Right forelimb (tissue), 1 donor: ENCODE data around the gene WFIKKN2.
A peak's percentile ranks its signal among the peaks of the same experiment; 100 is the strongest.

Experiments
- DNase-seq: peaks from one replicate; pipeline ENCODE4 v3.0.0-alpha.2; 2018

WFIKKN2 gene

DNA sequence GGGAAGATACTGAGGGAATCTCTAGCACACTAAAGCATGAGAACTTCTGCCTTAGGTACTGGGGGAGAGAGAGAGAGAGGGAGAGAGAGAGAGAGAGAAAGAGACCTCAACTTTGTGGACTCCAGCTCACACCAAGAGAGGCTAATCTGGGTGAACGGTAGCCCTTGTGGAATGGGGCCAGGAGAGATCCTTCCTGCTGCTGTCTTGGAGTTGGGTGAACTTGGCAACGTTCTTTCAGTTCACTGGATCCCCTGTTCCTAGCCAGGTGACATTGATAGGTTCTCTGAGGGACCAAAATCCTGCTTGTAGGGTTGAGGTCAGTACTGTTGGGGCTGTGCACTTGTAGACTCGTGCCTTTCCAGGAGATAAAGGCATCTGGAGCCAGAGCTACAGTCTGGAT is 26.5 kb upstream of the WFIKKN2 start:
- DNase-seq: no peak

DNA sequence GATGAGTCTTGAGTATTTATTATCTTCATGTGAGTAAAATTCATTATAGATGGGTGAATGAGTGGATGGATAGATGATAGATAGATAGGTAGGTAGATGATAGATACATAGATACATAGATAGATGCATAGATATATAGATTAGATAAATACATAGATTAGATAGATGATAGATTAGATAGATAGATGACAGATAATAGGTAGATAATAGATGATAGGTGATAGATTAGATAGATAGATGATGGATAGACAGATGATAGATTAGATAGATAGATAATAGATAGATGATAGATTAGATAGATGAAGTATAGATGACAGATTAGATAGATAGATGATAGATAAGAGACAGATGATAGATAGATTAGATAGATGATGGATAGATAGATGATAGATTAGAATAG is 21.8 kb upstream of the WFIKKN2 start:
- DNase-seq: no peak

DNA sequence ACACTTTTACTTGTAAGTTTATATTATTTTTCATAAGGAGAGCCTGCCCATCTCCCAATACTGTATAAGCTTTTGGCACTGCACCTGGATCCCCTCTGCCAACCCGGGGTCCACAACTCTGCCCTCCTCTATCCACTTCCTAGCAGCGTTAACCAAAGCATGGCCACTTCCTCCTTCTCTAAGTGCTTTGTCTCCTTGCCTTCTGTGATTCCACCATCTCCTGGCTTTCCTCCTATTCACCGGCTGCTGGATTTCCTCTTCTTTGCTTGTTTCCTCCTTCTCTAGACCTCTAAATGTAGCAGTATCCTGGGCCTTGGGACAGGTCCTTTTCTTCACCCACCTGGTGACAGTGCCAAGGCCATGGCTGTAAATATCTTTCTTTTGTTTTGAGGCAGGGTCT is 20.0 kb upstream of the WFIKKN2 start:
- DNase-seq: no peak

DNA sequence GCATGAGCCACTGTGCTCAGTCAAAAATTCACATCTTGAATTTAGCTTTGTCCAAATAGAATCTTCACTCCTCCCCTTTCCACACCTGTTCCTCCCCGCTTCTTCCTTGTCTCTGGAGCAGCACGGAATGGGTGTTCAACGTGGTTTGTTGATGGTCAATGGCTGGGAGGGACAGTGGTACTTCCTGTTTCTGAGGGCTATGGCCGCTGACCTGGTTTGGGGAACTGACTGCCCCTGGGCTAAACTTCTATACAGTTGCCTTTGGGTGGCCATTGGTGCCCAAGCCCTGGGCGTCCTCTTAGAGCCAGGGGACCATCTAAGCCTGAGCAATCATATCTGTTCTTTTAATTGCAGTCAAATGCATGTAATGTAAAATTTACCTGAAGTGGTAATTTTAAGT is 19.1 kb upstream of the WFIKKN2 start:
- DNase-seq: no peak

DNA sequence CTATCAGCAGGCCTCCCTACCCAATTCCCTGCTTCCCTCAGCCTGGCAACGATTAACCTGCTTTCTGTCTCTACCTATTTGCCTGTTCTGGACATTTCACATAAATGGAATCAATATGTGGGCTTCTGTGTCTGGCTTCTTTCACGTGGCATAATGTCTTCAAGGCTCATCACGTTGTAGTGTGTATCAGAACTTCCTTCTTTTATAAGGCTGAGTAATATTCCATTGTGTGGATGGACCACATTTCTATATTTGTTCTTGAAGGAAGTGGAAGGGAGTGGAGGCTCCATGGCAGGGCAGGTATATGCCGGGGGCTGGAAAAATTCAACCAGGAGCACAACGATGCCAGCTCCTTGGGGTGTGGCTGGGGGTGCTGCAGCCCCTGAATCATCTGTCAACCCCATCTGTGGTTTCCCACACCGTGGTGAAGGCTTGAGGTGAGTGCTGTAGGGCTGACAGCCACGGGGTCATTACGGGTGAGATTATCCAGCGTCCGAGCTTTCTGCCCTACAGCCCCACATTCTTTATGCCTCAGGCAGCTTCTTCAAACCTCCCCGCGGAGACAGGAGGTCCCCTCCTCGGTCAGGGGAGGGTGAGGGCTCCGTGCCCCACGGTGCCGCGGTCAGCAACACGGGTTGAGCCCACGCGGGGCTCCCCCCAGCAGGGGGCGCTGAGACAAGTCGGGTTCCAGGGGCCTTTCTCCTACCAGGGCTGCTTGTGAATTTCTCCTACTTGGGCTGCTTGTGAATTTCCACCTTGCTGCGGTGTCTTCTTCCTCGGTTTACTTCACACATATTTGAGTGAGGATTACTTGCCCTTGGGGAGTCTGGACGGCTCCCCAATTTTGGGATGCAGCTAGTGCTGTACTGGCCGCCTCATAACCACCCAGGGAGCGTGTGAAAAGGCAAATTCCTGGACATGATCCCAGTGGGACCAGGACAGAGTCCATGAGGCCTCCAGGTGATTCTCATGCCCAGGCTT is 18.3 kb upstream of the WFIKKN2 start:
- DNase-seq: peak; percentile 70

DNA sequence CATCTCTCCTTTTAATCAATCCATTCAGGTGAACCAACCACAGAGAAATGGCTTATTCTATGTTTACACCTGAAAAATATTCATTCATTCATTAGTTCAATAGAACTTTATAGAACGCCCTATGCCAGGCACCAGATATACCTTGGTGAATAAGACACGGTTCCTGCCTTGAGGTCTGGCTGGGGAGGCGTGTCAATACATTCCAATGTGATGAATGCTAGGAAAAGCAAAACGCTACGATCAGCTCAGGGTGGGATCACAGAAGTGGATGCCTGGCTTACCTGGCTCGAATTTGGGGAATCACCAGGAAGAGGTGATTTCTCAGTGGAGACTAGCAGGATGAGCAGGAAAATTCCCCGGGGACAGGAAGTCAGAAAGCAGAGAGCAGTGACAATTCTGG is 17.5 kb upstream of the WFIKKN2 start:
- DNase-seq: no peak

DNA sequence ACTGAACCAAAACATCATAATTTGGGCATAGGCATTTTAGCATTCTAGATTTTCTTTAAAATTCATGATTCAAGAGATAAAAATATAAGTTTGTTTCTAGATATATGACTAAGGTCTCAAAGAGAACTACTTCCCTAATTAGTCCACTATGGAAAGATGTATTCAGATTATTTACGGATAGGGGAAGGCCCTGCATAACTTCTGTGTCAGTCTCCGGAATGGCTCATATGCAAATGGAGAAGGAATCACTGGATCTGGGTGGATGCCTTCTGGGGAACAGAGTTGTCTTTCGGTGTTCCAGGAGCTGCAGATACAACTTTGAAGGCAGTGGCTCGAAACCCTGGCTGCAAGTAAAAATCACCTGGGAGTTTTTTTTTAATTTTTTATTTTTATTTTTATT is 17.1 kb upstream of the WFIKKN2 start:
- no peak for DNase-seq

DNA sequence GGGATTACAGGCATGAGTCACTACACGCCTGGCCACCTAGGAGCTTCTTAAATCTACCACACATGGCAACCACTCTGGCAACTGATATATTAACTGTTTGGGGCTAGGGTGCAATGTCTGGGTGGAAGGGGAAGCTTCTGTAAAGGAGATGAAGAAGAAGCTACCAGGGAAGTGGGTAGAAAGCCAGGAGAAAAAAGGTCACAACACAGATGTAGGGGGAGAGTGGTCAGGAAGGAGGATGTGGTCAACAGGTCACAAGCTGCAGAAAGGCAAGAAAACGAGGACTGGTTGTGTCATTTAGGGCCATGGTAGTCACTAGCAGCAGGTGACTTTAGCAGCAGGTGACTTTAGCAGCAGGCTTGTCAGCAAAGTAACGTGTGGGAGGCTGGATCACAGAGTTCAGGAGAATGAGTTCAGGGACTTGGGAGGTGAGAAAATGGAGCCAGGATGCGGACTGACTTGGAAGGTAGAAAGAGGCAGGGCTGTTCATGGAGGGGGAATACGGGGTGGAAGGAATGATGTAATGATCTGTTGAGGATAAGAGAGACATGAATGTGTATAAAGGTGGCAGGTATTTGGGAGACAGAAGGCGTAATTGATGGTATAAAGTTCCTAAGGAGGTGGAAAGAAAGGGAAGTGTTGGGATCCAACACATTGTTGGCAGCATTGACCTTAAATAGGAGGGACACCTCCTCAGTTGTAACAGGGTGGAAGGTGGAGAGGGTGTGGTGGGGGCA is 16.3 kb upstream of the WFIKKN2 start:
- no peak for DNase-seq

DNA sequence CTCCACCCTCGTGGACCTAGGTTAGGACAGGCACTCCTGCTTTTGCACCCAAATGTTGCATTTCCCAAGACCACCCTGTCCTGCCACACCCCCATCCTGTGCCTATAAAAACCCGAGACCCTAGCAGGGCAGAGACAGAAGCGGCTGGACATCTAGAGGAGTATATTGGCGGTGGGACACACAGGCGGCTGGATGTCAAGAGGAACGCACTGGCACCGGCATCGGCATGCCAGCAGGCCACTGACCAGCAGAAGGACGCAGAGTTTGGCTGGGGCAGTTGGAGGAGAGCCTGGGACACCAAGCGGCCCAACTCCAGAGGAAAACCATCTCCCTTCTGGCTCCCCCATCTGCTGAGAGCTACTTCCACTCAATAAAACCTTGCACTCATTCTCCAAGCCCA is 14.7 kb upstream of the WFIKKN2 start:
- DNase-seq: no peak

DNA sequence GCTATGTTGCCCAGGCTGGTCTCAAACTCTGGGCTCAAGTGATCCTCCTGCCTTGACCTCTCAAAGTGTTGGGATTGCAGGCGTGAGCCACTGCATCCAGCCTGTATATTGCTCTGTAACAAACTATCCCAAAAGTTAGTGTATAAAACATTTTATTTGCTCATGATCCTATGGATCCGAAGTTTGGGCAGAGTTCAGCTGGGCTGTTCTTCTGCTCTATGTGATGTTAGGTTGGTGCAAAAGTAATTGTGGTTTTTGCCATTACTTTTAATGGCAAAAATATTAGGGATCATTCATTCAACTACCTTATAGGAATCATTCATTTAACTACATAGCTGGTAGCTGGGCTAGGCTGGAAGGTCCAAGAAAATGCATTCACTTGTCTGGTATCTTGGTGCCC is 12.8 kb upstream of the WFIKKN2 start:
- DNase-seq: no peak

DNA sequence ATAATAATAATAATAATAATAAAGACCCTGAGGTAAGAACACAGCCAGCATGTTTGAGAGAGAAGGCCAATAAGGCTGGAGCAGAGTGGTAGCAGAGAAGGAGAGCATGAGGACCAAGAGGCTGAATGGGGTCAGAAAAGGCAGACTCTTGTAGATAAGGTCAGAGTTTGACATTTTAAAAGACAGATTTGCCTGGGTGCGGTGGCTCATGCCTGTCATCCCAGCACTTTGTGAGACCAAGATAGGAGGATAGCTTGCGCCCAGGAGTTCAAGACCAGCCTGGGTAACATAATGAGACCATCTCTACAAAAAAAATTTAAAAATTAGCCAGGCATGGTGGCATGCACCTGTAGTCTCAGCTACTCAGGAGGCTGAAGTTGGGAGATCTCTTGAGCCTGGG is 11.0 kb upstream of the WFIKKN2 start:
- DNase-seq: no peak

DNA sequence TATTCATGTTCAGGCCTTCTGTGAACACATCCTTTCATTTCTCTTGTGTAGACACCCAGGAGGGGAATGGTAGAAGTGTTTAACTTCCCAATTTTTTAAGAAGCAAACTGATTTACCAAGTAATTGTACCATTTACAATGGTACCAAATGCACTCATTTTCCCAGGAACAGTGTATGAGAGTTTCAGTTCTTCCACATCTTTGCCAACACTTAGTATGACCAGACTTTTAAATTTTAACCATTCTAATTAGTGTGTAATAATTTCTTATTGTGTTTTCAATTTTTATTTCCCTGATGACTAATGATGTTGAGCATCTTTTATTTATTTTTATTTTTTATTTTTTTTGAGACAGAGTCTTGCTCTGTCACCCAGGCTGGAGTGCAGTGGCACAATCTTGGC is 10.2 kb upstream of the WFIKKN2 start:
- no peak for DNase-seq

DNA sequence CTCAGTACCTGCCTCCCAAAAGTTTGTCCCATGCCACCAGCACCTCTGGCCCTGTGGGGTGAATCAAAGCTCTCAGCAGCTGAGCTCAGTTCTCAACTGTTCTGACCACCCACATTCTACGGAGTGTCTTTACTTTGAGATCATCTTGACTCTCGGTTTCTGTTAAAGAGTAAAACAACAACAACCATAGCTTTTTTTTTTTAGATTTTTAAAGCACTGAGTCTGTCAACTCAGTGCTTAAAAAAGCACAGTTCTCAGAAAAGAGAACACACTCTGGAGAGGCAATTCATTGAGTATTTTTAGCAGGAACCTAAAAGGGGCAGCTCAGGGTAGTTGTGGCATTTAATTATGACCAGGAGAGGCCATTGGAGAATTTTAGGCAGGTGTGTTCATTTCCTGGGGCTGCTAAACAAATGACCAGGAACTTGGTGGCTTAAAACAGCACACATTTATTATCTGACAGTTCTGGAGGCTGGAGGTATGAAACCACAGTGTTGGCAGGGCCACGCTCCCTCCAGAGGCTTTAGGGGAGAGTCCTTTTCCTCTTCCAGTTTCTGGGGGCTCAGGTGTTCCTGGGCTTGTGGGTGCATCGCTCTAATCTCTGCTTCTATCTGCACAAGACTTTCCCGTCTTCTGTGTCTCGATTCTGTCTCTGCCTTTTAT is 6.7 kb upstream of the WFIKKN2 start:
- DNase-seq: no peak

DNA sequence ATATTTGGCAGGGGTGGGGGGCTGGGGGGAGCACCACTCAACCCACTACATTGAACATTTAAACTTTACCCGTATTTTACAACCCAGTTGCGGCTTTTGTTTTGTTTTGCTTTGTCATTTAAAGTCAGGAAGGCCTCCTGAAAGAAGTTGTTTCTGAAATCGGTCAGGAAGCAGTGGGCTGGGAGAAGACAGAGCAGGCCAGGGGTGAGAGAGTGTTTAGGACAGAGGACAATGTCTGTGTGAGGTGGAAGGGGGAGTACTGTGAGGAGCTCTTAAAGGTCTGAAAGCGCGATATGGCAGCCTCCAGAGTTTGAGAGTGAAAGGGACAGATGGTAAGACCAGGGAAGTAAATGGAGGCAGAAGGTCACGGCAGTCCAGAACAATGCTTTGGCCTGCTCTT is 6.1 kb upstream of the WFIKKN2 start:
- no peak for DNase-seq

DNA sequence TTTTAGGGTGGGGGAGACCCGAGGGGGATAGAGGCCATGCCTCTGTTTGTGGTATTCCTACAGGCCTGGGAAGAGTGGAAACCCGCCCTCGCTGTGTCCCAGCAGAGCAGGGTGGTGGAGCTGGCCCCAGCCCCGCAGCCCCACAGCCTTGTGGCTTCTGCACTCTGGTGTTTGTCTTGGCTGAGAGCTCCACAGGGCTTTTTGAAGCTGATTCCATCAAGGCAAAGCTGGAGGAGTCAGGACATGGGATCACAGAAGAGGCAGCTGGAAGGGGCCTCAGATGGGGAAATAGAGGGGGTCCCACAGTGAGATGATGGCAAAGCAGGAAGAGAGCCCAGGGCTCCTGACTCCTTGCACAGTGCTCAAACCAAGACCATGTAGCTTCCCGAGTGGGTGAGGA is 5.0 kb upstream of the WFIKKN2 start:
- DNase-seq: peak; percentile 67

DNA sequence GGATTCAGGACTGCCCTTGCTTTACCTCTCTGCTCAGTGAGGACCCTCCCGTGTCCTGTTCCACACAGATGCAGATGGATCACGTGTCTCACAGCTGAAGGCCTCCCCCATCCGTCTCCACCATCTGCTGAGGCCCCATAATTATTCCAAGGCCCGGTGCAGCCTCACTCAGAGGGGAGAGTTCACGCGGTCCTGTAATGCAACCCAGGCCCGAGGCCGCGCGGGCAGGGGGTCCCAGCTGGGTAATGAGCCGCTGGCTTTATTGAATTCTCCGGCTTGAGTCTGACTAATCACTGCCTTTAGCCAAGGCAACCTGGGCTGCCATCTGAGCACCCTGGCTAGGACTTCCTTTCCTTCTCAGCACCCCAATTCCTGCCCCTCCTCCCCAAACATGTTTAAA is 4.4 kb upstream of the WFIKKN2 start:
- DNase-seq: peak; percentile 78

DNA sequence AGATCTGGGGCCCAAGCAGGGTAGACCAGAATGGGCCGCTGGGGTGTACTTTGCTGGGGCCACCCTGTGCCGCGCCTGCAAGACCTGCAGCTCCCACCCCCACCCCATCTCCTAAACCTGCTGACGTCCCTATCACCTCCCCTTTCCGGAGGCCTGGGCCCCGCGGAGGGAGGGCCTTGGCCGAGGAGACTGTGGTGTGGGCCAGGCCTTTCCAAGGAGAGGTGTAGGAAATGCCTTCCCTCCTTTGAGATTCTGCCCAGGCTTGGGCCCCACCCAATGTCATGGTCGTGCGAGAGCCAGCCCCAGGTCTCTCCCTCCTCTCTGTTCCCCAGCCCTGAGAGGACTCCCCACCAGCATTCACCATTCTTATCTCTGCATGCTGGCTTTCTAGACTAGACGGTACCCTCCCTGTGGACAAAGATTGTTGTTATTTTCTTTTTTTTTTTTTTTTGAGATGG is 3.9 kb upstream of the WFIKKN2 start:
- DNase-seq: peak; percentile 91

DNA sequence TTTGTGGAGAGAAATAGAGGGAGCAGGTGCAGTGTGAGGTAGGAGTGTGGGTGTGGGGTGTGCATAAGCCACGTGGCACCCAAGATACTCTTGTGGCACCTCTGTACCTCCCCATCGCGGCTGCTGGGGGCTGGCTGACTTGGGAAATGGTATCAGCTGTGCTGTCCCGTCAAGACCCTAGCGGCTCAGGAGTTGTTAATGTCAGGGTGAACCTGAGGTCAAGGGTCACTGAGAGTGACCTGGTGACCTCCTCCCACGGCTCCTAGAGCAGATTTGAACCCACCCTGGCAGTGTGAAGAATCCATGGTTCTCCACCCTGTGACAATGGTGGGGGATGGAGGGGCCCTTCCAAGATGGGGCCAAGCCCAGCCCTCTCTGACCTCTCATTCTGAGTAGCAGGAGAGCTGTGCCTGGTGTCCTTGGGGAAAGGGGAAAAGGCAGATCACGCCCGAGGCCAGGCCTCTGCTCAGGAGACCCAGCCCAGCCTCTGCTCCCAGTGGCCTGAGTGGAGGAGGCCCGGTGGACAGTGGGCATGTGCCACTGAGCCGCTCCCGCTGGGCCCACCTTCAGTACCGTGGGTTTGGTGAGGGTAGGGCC is 3.0 kb upstream of the WFIKKN2 start:
- DNase-seq: no peak

DNA sequence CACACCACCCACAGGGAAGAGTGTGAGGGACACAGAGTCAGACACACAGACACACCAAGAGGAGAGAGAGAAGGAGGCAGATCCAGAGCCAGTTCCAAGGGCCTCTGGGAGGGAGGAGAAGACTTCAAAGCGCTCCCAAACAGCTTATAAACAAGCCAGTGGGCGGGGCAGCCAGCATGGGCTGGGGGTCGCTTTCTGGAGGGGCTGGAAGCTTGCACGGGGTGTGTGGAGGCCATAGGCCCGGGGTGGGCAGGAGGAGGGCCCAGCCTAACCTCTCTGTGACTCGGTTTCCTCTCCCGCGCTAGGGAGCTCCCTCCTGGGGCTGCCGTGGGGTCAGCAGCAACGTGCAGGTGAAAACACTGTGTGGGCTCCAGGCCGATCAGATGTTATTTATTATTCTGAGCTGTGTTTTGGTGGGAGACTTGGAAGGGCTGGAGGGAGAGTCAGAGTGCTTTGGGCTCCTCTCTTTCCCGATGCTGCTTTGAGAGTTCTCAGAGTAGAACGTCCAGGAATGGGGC is 2.5 kb upstream of the WFIKKN2 start:
- DNase-seq: peak; percentile 69

DNA sequence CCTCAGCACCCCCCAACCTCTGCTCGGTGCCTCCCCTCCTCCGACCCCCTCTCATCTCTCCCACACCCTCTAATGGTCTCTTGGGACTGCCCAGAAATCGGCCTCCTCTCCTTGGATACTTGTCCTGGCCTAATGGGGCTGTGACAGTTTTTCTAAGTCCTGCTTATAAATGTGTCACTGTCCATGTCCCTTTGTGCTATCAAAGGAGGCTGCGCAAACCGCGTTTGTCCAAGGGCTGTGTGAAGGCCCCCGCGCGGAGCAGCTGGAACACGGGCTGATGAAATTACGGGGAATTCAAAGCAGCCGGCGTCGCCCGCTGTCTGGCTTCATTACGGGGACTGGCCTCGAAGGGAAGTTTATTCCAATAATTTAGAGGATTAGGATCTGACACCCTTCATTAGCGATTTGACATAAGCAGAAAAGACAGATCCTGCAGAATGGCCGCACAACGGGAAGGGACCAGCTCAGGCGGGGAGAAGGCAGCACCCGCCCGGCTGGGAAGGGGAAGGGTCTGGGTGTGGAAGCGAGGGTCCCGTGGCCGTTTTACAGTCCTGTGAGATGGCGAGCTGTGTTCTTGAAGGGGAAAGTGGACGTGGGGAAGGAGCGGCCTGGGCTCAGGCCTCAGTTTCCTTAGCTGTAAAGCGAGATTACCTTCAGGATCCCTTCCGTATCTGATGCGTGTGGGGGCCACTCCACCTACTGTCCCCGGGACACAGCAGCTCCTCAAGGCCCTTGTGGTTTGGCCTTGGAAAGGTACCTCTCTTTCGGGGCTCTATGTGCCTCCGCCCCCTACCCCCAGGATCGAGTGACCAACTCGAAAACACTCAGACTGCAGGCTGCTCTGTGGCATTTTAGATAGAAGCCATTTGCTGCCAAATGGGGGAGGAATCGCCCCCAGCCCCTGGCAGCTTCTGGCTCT is 1.6 kb upstream of the WFIKKN2 start:
- DNase-seq: no peak

DNA sequence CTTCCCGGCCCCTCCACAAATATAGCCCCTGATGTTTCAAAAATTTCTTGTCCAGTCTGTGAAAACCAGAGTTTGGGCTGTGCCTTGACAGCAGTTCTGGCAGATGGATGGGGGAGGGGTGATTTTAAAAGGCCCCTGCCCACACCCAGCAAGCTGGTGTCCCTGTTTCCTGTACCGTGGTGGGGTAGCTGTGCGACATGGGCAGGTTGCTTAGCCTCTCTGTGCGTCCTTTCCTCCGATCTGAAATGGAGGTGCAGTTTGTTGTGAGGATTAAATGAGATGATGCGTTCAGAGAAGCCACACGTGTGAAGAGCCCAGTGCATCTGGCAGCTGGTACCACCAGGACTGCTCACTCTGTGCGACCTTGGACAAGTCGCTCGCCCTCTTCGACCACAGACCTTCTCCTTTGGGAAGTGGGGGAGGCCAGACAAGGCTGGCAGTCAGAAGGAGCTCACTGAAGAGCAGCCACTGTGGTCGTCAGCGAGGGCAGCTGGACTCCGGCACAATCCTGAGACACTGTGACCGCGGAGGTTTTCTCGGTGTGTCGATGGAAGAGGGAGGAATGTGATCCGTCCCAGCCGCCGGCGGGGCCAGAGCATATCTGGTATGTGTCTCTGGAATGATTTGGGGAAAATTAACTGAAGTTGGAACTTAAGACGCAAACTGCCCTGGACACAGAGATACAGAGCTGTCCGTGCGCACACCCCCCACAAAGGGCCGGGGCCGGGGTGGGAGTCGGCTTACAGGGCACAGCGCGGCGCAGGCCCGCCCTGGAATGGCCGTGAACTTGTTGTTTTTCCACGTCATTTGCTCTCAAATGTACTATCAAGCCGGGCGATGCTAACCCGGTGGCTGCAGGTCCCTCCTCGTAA is 721 bp upstream of the WFIKKN2 start:
- DNase-seq: peak; percentile 68
